ENCODE results near the gene NEURL1. TPM values are rescaled to one million over a fixed set of nuclear protein-coding genes. Genes with fewer than 3 reads are reported as not detected.

The NEURL1 gene
- total RNA-seq, 1 donor from 2014 or later = 0.05 TPM

- H3K4me3 Mint-ChIP-seq (ENCODE audit: unreplicated experiment) = no peak overlapping the region
- DNase-seq (ENCODE audit: low spot score) = no peak
- no peak overlapping the region for H3K27ac Mint-ChIP-seq (ENCODE audit: unreplicated experiment)
- peaks cover 12% of the 10 kb centered on the region for H3K36me3 Mint-ChIP-seq (ENCODE audit: low read depth)
- no peaks in the 10 kb centered on the region for H3K4me1 Mint-ChIP-seq (ENCODE audit: low read depth)
- peaks cover 5% of the 10 kb centered on the region for H3K9me3 Mint-ChIP-seq (ENCODE audit: low read depth)
- peaks cover 1% of the 10 kb centered on the region for H3K27me3 Mint-ChIP-seq (ENCODE audit: low read depth)
- TF ChIP-seq CTCF (IDR thresholded peaks at IDR 0.05) = no peak
Observed at GRCh38 chr10:103590744-103591291, 97.3 kb downstream of the NEURL1 start.

- DNase-seq (ENCODE audit: low spot score) = no peak
- Mint-ChIP-seq H3K27me3 (ENCODE audit: low read depth) (peaks cover 1% of the 10 kb centered on the region), H3K36me3 (ENCODE audit: low read depth) (peaks cover 10% of the 10 kb centered on the region), H3K9me3 (ENCODE audit: low read depth) (peaks cover 3% of the 10 kb centered on the region), H3K4me1 (ENCODE audit: low read depth) (no peaks in the 10 kb centered on the region), H3K4me3 (ENCODE audit: unreplicated experiment) (no peak overlapping the region), H3K27ac (ENCODE audit: unreplicated experiment) (no peak overlapping the region)
- TF ChIP-seq CTCF (IDR thresholded peaks at IDR 0.05) = peak; percentile 80
Observed at GRCh38 chr10:103592186-103593021, 98.9 kb downstream of the NEURL1 start.

- Mint-ChIP-seq H3K27ac (ENCODE audit: unreplicated experiment) (no peak overlapping the region), H3K36me3 (ENCODE audit: low read depth) (peaks cover 5% of the 10 kb centered on the region), H3K4me3 (ENCODE audit: unreplicated experiment) (no peak overlapping the region), H3K9me3 (ENCODE audit: low read depth) (no peaks in the 10 kb centered on the region), H3K4me1 (ENCODE audit: low read depth) (no peaks in the 10 kb centered on the region), H3K27me3 (ENCODE audit: low read depth) (peaks cover 1% of the 10 kb centered on the region)
- DNase-seq (ENCODE audit: low spot score) = no peak
- peak; percentile 53 for TF ChIP-seq CTCF (IDR thresholded peaks at IDR 0.05)
Observed at GRCh38 chr10:103593022-103593570, 99.6 kb downstream of the NEURL1 start.

- no peak for DNase-seq (ENCODE audit: low spot score)
- H3K4me1 Mint-ChIP-seq (ENCODE audit: low read depth) = peaks cover 9% of the 10 kb centered on the region
- no peak for TF ChIP-seq CTCF (IDR thresholded peaks at IDR 0.05)
- H3K4me3 Mint-ChIP-seq (ENCODE audit: unreplicated experiment) = no peak overlapping the region
- peaks cover 1% of the 10 kb centered on the region for H3K27me3 Mint-ChIP-seq (ENCODE audit: low read depth)
- no peak overlapping the region for H3K27ac Mint-ChIP-seq (ENCODE audit: unreplicated experiment)
- no peaks in the 10 kb centered on the region for H3K9me3 Mint-ChIP-seq (ENCODE audit: low read depth)
- H3K36me3 Mint-ChIP-seq (ENCODE audit: low read depth) = peaks cover 2% of the 10 kb centered on the region
Observed at GRCh38 chr10:103595933-103596726, 102.6 kb downstream of the NEURL1 start.

- H3K36me3 Mint-ChIP-seq (ENCODE audit: low read depth) = peaks cover 2% of the 10 kb centered on the region
- peaks cover 1% of the 10 kb centered on the region for H3K27me3 Mint-ChIP-seq (ENCODE audit: low read depth)
- H3K9me3 Mint-ChIP-seq (ENCODE audit: low read depth) = no peaks in the 10 kb centered on the region
- no peak for DNase-seq (ENCODE audit: low spot score)
- H3K4me1 Mint-ChIP-seq (ENCODE audit: low read depth) = peaks cover 9% of the 10 kb centered on the region
- TF ChIP-seq CTCF (IDR thresholded peaks at IDR 0.05) = no peak
- H3K27ac Mint-ChIP-seq (ENCODE audit: unreplicated experiment) = no peak overlapping the region
- H3K4me3 Mint-ChIP-seq (ENCODE audit: unreplicated experiment) = no peak overlapping the region
Observed at GRCh38 chr10:103597003-103597402, 103.5 kb downstream of the NEURL1 start.

All from chondrocyte (in vitro differentiated cells).